ENCODE results near the gene HDDC2.

DNA sequence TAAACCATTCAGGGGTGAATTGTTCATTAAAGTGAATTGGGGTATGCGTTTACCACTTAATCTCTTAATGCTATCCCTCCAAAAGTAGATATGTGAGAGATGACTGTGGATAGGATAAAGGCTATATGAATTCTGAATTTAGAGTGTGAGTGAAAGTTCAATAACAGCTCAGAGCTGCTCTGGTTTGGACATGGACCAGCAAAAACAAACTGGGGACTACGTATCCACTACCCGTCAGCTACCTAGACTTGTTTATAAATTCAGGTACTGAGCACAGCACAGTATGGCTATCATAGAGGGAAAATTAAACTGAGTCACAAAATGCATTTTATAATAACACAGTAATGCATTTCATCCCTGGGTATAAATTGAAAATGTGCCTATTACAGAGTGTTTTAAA lies 44.4 kb downstream of the HDDC2 start:
- TF ChIP-seq POLR2AphosphoS5 (IDR thresholded peaks at IDR 0.05; ENCODE audit: low read depth, low read length) (no peak), MAX (IDR thresholded peaks at IDR 0.05) (no peak), CTCF (IDR thresholded peaks at IDR 0.05 in 2 of 3, conservative IDR thresholded peaks at IDR 0.05 in 1 of 3; ENCODE audit: borderline replicate concordance in 1 of 3, insufficient read depth in 1 of 3, low read depth in 2 of 3, low read length in 2 of 3) (no peak), SP1 (IDR thresholded peaks at IDR 0.05; ENCODE audit: low read depth) (no peak), POLR2A (IDR thresholded peaks at IDR 0.05; ENCODE audit: borderline replicate concordance, extremely low read depth, insufficient read depth, insufficient read length) (no peak), EZH2 (IDR thresholded peaks at IDR 0.05) (no peak), CEBPB (IDR thresholded peaks at IDR 0.05; ENCODE audit: low read depth) (no peak), SIN3A (IDR thresholded peaks at IDR 0.05; ENCODE audit: low read depth) (no peak), EZH2phosphoT487 (IDR thresholded peaks at IDR 0.05; ENCODE audit: borderline replicate concordance) (no peak)

All from HCT116 (cell line).